ENCODE results near the gene CCNE1. TPM values are rescaled to one million over a fixed set of nuclear protein-coding genes. Genes with fewer than 3 reads are reported as not detected.

Gene CCNE1
- total and polyA plus RNA-seq, 9 of the 15 experiments (the other 6 are each of a cell fraction or from before 2014, with no cell fraction given) = 6.2 to 41.0 (median 31.6) TPM

DNA sequence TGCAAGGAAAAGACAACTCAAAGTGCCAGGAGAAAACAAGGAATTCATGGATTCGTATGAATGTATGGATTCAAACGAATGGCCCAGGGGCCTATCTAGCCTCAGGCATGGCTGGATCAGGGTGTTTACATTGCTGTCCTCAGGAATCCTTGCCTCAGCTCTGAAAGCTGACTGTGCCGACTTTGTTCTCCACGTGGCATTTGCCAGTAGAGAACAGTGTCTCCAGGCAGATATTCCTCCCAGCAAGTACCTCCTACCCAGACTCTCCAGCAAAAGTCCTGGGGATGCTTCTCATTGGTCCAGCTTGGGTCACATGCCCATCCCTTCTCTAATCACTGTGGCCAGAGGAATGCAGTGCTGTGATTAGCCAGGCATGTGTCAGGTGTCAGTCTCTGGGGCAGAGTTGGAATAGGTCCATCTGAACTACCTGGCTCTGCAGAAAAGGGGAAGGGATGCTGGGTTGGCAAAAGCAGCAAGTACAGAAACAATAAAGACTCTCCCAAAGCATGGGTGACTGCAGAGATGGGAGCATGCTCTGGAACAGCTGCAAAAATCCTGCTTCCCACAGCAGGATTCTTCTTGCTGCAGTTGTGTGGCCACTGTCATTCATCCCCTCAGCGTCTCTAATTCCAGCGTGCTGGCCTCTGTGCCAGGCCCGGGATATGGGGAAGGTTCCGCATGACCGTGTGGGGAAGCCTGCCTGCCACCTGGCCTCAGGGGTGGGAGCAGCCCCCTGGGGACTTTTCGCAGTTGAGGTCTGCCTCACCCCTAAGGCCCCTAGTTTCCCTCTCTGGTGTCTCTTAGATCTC, 30.0 kb downstream of the CCNE1 start (continued):
- TF ChIP-seq, protein P1, sequence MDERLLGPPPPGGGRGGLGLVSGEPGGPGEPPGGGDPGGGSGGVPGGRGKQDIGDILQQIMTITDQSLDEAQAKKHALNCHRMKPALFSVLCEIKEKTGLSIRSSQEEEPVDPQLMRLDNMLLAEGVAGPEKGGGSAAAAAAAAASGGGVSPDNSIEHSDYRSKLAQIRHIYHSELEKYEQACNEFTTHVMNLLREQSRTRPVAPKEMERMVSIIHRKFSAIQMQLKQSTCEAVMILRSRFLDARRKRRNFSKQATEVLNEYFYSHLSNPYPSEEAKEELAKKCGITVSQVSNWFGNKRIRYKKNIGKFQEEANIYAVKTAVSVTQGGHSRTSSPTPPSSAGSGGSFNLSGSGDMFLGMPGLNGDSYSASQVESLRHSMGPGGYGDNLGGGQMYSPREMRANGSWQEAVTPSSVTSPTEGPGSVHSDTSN (CRISPR knock-in tag; IDR thresholded peaks at IDR 0.05; ENCODE audit: low read depth) = no peak
- TF ChIP-seq, protein P1 (tag; conservative IDR thresholded peaks at IDR 0.05; ENCODE audit: low read depth) = no peak
- TF ChIP-seq, protein P2, sequence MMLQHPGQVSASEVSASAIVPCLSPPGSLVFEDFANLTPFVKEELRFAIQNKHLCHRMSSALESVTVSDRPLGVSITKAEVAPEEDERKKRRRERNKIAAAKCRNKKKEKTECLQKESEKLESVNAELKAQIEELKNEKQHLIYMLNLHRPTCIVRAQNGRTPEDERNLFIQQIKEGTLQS (IDR thresholded peaks at IDR 0.05) = no peak
- TF ChIP-seq, protein P2 (CRISPR knock-in tag; conservative IDR thresholded peaks at IDR 0.05) = no peak
- TF ChIP-seq RAD51 (IDR thresholded peaks at IDR 0.05; ENCODE audit: borderline replicate concordance, low read depth) (peak; percentile 89), MBD2 (IDR thresholded peaks at IDR 0.05; ENCODE audit: borderline replicate concordance, low read depth) (no peak), NRF1 (conservative IDR thresholded peaks at IDR 0.05 in 1 of 2, IDR thresholded peaks at IDR 0.05 in 1 of 2) (no peak), TCF7L2 (IDR thresholded peaks at IDR 0.05; ENCODE audit: low read depth, low read length) (no peak), KDM1A (IDR thresholded peaks at IDR 0.05) (peak; percentile 79 to 89), ZFP1 (CRISPR knock-in tag; IDR thresholded peaks at IDR 0.05) (no peak), ZNF124 (CRISPR knock-in tag; IDR thresholded peaks at IDR 0.05) (no peak), HDAC1 (IDR thresholded peaks at IDR 0.05) (peak in 1 of 2 experiments; percentile 56; a peak in 2 of 4 replicates)
- TF ChIP-seq, protein P3, sequence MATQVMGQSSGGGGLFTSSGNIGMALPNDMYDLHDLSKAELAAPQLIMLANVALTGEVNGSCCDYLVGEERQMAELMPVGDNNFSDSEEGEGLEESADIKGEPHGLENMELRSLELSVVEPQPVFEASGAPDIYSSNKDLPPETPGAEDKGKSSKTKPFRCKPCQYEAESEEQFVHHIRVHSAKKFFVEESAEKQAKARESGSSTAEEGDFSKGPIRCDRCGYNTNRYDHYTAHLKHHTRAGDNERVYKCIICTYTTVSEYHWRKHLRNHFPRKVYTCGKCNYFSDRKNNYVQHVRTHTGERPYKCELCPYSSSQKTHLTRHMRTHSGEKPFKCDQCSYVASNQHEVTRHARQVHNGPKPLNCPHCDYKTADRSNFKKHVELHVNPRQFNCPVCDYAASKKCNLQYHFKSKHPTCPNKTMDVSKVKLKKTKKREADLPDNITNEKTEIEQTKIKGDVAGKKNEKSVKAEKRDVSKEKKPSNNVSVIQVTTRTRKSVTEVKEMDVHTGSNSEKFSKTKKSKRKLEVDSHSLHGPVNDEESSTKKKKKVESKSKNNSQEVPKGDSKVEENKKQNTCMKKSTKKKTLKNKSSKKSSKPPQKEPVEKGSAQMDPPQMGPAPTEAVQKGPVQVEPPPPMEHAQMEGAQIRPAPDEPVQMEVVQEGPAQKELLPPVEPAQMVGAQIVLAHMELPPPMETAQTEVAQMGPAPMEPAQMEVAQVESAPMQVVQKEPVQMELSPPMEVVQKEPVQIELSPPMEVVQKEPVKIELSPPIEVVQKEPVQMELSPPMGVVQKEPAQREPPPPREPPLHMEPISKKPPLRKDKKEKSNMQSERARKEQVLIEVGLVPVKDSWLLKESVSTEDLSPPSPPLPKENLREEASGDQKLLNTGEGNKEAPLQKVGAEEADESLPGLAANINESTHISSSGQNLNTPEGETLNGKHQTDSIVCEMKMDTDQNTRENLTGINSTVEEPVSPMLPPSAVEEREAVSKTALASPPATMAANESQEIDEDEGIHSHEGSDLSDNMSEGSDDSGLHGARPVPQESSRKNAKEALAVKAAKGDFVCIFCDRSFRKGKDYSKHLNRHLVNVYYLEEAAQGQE (IDR thresholded peaks at IDR 0.05; ENCODE audit: borderline replicate concordance) = peak; percentile 49
- TF ChIP-seq, protein P3 (CRISPR knock-in tag; IDR thresholded peaks at IDR 0.05; ENCODE audit: low read depth) = no peak
